ENCODE results near the gene FCHSD1.

The FCHSD1 gene

DNA sequence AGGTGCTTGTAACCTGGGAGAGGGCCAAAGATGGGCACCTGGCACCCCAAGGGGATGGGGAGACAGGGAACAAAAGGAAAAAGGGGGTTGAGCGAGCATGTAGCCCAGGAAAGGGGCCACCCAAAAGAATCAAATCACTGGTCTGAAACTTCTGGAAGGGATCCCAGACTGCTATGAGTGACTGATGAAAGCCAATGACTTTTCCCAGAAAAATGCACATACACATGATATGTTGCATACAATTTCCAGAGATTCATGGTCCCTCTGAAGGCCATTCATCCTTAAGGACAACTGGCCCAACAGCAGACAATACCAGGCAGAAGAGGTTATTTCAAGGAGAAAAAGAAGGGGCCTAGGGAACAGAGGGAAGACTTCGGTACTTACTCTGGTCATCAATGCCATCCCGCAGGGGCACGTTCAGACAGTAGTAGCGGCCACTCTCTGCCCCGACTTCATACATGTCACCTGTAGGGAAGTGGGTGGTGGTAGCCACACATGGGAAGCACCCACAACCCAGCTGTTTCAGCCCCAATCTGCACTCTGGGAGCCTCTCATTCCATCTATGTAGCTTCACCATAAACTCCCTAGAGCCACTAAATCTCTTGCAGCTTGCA lies 22.9 kb downstream of the FCHSD1 start:
- no peak overlapping the region for H3K4me3 ChIP-seq (ENCODE audit: low read depth, low read length)
- TF ChIP-seq, protein P1, sequence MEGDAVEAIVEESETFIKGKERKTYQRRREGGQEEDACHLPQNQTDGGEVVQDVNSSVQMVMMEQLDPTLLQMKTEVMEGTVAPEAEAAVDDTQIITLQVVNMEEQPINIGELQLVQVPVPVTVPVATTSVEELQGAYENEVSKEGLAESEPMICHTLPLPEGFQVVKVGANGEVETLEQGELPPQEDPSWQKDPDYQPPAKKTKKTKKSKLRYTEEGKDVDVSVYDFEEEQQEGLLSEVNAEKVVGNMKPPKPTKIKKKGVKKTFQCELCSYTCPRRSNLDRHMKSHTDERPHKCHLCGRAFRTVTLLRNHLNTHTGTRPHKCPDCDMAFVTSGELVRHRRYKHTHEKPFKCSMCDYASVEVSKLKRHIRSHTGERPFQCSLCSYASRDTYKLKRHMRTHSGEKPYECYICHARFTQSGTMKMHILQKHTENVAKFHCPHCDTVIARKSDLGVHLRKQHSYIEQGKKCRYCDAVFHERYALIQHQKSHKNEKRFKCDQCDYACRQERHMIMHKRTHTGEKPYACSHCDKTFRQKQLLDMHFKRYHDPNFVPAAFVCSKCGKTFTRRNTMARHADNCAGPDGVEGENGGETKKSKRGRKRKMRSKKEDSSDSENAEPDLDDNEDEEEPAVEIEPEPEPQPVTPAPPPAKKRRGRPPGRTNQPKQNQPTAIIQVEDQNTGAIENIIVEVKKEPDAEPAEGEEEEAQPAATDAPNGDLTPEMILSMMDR (IDR thresholded peaks at IDR 0.05; ENCODE audit: low read depth, low read length): no peak

- TF ChIP-seq, protein P1 (IDR thresholded peaks at IDR 0.05; ENCODE audit: low read depth, low read length): no peak
- no peak overlapping the region for H3K4me3 ChIP-seq (ENCODE audit: low read depth, low read length)
Measured at GRCh38 chr5:141623611-141624010, 27.6 kb downstream of the FCHSD1 start.

GRCh38 chr5:141623186-141623585 lies 28.0 kb downstream of the FCHSD1 start:
- TF ChIP-seq, protein P1 (IDR thresholded peaks at IDR 0.05; ENCODE audit: low read depth, low read length): no peak

GRCh38 chr5:141618804-141619554 lies 32.2 kb downstream of the FCHSD1 start, which contains the start of gene DIAPH1:
TSS of gene DIAPH1 (minus strand) at chr5:141619000. CDS start at chr5:141618914, 86 bp downstream.
- TF ChIP-seq, protein P1 (IDR thresholded peaks at IDR 0.05; ENCODE audit: low read depth, low read length): peak; percentile 96
- peak within 1 kb of the TSS; percentile 72 for H3K4me3 ChIP-seq (ENCODE audit: low read depth, low read length)

More at GRCh38 chr5:141623186-141623585, 28.0 kb downstream of the FCHSD1 start:
- H3K4me3 ChIP-seq (ENCODE audit: low read depth, low read length): no peak overlapping the region

DNA sequence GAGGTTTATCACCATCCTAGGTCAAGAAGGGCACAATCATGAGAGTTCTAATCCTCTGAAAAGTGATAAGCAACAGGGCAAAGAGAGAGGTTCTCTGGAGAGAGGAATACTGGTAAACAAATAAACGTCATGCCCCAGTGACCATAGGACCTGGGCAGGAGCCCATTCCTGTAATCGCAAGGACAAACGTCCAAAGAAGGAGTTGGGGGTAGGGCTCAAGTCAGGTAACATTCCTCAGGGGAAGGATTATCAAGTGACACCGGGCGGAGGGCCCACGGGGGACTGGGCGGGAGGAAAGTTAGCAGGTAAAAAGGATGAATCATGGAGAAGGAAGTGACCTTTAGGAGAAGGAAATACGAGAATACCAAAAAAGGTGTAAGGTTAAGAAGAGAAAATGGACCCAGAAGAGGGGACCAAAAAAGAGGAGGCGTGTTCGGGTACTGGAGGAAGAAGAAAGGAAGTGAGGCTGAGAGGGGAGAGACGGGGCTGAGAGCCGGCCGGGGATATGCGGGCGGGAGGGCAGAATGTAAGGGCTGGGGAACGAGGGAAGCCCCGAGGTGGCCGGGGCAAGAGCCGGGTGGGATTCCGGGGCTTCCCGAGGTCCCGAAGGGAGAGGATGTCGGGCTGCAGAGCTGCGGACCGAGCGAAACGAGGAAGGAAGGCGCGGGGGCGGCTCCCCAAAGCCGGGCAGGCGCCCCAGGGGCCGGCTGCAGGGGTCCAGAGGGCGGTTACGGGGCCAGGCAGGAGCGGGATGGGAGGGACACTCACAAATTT lies 33.0 kb downstream of the FCHSD1 start:
- H3K4me3 ChIP-seq (ENCODE audit: low read depth, low read length): peak overlapping the region; percentile 72
- TF ChIP-seq, protein P1 (IDR thresholded peaks at IDR 0.05; ENCODE audit: low read depth, low read length): no peak

GRCh38 chr5:141617682-141618029 lies 33.6 kb downstream of the FCHSD1 start:
- TF ChIP-seq, protein P1 (IDR thresholded peaks at IDR 0.05; ENCODE audit: low read depth, low read length): no peak
- H3K4me3 ChIP-seq (ENCODE audit: low read depth, low read length): peak overlapping the region; percentile 72

All from WI38 (cell line).